Measurements from ENCODE around the gene TLE7.
A peak's percentile ranks its signal among the peaks of the same experiment; 100 is the strongest.

The TLE7 gene

DNA sequence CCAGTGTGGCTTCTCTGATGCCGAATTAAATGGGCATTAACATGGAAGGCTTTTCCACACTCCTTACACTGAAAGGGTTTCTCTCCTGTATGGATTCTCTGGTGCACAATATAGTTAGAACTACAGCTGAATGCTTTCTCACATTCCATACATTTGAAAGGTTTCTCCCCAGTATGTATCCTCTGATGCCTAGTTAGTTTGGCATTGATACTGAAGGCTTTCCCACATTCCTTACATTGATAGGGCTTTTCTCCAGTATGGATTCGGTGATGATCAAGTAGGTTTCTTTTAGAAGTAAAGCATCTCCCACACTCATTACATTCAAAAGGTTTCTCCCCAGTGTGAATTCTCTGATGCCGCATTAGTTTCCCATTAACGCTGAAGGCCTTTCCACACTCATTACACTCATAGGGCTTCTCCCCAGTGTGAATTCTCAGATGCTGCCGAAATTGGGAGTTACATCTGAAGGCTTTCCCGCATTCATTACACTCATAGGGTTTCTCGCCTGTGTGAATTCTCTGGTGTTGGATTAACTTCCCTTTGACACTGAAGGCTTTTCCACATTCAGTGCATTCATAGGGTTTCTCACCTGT is 6.5 kb upstream of the TLE7 start:
- DNase-seq, result no peak

DNA sequence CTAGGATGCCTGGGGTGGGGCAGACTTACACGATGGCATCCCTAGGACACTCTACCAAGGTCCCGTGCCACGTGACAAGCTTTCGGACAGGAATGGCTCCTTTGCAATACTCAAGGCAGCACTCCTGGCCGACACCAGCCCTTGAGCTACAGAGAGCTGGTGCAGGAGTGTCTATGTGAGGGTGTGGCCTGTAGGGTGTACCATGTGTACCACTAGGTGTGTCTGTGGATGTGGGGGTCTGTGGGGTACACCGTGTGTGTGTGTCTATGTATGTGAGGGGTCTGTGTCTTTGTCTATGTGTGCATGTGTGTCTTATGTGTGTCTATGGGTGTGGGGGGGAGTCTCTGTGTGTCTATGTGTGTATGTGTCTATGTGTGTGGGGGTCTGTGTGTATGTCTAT is 1.9 kb upstream of the TLE7 start:
- no peak for DNase-seq

DNA sequence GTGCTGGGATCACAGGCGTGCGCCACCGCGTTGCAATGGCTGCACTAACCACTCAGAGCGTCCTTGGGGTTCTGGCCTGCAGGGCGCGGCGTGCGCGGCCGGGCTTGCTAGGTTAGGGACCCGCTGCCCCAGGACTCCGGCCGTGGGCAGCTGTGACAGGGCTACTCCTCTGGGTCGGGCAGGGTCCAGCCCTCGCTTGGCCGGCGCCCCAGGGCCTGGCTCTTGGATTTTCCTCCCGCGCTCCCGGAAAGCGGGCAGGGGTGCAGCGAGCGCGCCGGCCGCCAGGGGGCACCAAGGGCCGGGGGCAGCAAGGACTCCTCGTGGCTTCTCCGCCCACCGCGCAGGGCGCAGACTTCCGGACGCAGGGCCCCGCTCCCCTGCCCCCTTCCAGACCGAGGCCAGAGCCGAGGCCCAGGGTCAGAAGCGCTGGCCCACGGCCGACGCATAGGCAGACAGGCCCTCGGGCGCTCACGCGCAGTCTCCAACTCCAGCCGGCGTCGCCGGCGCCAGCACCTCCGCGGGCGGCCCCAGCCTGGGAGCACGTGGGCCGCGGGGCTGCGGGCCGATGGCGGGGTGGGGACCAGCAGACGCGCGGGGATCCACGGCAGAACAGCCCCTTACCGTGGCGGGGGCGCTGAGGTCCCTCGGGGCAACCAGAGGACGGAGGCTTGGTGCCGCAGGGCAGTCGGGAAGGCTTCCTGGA is 355 bp downstream of the TLE7 start:
- DNase-seq, result no peak

DNA sequence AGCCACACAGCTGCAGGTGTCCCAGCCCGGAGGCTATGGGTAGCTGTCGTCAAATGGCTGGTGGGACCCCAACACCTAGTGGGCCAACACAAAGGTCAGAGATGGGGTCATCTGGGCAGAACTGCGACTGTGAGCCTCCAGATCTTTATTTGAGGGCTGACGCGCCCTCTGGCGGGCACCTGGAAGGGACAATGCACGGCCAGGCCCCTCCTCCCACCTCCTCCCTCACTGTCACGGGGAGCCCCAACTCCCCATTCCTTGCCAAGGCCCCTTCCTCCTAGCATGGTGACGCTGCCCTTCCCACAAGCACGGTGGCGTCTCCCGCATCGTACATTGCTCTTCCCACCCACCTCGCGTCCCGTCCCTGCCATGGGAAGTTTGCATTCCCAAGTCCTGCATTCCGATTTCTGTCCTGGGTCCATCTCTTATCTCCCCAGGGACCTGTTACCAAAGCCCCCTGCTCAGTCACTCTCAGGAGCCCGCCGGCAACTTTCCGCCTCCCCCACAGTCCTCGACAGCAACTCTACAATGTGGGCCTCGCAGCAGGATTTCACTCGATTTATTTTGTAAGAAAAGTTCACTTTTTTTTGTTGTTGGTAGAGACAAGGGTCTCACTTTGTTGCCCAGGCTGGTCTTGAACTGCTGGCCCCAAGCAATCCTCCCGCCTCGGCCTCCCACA is 1.0 kb downstream of the TLE7 start:
- DNase-seq, result no peak

DNA sequence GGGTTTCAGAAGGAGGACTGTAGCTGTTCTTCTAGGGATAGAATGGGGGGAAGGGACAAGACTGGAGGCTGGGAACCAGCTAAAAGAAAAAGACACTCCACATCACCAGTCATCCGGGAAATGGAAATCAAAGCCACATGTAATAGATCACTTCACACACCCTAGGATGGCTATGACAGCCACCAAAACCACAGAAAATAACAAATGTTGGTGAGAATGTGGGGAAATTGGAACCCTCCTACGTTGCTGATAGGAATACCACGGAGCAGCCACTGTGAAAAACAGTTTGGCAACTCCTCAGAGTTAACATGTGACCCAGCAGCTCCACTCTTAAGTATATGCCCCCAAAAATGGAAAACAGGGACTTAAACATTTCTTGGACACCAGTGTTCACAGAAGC is 2.3 kb downstream of the TLE7 start:
- DNase-seq, result peak; percentile 37

DNA sequence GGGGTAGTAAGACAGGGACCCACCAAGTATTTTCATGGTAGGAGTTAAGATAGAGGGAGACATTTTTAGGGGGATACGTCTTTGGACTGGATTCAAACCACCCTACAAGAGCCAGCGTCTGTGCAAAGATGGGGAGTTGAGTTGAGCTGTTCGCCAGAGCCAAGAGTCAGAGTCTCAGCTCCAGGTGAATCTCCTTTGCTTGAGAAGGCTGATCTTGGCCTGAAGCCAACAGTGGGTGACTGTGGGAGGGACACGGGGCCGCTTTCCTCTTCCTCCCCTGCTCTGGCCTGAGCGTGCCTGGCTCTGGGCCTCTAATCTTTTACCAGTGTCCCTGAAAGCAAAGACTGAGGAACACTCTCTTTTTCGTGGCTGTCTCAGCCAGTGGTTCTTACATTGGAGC is 5.4 kb downstream of the TLE7 start:
- no peak for DNase-seq

DNA sequence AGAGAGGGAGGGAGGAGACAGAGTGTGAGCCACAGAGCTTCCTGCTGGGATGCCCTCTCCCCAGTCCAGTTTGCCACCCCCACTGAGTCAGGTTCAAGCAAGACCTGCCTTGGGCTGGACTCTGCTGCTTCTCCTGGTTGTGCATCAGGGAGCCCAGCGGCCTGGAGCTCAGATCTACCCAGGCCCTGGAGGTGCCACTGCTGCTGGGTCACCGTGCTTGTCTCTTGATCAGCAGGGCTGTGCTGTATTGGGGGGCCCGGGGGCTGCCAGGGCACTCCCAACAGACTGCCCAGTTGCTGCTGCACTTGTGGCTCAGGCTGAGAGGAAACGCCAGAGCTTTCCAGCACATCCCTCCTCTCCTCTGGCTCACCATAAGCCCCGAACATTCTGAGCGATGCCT is 8.9 kb downstream of the TLE7 start:
- no peak for DNase-seq

DNA sequence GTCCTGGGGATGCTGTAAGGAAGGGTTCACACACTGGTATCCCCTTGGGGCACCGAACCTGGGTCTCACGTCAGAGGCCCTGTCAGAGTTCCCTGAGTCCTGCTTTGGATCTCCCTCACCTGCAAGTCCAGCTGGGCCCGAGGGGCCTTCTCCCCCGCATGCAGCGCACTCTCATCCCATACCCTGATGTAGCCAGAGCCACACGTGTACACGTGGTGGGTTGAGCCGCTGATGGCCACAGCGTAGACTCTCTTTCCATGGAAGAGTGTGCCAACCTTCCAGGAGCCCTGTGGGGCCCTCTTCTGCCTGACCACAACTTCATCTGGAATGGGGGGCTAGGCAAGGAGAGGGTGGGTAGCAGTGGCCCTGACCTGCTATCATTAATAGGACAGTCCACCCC is 9.9 kb downstream of the TLE7 start:
- no peak for DNase-seq

DNA sequence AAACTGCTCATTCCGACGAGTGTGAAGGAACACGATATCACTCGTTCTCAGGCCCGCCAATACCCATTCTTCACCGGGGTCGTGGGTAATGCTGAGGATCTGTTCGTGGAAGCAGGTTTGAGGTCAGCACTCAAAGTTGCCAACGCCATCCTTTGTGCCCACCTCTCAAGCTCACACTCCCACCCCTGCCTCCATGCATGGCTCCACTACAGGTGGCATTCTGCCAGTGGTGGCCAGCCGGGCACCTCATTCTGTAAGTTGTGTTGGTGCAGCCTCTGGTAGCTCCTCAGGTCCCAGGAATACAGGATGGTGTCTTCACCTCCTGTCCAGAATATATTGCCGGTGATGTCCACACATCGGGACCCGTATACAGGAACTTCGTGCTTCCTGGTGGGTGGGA is 10.7 kb downstream of the TLE7 start:
- DNase-seq, result no peak

DNA sequence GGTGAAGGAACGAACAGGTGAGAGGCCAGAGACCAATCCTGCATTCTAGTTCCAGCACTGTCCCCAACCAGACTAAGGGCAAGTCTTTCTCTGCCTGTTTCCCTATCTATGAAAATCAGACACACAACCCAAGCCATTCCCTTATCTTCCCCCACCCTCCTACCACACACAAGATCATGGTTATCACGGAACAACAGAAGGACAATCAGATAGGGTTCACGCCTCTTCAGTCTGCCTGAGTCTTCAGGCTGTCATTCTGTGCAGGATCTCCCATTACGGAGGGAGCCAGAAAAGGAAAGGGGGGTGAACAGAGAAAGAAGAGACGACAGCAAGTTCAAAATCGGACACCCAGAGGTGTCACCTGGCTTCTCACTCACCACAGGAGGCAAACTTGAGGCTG is 11.1 kb downstream of the TLE7 start:
- DNase-seq, result peak; percentile 84

DNA sequence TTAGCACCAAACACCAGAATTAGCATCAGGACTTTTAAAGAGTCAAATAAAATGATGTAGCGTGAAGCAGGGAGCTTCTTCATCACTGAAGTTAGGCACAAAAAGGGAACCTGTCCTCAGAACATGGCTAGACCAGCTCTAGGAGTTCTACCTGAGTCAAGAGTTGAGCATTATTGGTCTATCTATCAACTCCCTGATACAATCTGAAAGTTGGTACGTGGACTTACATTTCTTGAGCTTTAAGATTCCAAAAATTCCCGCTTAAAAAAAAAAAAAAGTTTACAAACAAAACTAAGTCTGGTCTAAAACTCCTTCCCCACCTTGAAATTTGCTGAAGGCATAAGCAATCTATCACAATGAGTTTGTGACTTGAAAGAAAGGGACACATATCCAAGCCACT is 12.3 kb downstream of the TLE7 start:
- DNase-seq, result no peak

DNA sequence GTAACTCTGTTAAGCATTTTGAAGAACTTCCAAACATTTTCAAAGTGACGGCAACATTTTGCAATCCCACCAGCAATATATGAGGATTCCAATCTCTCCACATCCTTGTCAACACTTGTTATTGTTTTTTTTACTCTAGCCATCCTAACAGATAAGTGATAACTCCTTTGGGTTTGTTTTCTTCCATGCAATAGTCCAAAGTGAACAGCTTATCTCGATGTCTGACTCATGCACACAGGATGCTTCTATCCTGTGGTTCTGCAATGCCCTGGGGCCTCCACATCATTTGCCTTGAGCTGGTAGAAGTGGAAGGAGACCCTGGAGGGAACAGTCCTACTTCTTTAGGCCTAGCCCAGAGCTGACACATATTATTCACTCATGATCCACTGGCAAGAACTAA is 13.0 kb downstream of the TLE7 start:
- no peak for DNase-seq

DNA sequence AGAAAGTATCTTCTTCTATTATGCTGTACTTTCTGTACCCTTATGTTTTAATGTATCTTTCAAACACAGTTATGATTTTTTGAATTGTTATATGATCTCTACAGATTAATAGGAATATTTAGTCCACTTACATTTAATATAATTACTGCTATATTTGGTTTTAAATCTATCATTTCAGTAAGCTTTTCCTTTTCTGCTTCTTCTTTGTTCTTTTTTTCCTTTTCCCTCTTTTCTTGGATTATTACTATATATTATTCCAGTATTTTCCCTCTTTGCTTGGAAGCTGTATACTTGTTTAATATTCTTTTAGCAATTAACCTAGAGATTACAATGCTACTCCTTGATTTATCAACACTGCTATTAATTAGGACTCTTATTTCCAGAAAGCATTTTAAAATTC is 13.5 kb downstream of the TLE7 start:
- DNase-seq, result no peak

DNA sequence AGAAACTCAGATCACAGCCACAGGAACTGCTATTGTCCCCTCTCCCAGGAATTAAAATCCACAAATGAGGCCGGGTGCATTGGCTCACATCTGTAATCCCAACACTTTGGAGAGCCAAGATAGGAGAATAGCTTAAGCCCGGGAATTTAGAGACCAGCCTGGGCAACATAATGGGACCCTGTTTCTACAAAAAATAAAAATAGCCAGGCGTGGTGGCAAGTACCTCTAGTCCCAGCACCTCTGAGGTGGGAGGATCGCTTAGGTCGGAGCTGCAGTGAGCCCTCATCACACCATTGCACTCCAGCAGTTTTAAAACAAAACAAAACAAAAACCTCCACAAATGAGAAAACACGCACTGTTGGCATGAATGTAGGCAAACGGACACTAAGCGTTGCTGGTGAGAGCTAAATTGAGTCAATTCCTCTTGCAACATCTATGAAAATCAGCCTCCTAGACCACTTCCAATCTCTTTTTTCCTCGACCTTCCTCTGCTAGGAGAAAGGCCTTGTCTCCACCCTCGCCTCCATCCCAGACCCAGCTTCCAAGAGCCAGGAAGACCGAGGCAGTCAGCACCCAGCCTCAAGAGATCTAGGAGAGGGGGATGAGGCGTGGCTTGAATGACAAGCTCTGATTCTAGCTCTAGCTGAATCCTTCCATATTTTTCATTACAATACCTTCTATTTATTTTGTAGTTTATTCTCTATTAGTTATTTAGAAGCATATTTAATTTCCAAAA is 14.8 kb downstream of the TLE7 start:
- no peak for DNase-seq

DNA sequence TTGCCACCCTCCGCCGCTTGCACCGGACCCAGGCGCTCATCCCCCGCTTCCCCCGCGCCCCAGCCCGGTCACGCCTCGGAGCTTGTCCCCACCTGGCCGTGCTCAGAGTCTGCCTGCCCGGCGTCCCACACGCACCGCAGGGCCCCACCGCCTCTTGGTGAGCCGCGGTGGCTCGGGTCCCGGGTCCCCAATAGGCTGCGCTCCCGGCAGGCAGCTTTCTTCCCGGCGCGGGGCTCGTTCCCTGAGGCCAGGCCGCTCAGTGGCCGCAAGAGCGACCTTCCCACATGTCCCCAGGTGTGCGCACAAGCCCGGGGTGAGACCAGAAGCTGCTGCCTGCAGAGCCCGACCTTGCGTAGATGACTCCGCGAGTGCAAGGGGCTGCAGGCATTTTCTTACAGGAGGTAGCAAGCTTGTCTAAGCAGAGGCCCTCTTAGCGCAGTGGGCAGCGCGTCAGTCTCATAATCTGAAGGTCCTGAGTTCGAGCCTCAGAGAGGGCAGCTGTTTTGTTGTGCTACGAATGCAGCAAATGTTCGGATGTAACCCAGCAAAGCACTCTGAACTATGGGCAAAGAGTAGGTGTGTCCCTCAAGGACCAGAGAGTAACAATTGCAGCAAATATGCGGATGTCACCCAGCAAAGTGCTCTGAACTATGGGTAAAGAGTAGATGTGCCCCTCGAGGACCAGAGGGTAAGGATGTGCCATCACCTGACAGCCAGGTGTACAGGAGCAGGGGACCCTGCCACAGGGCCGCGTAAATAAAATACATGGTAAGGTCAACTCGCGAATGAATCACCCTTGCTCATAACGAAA is 15.6 kb downstream of the TLE7 start:
- DNase-seq, result no peak

DNA sequence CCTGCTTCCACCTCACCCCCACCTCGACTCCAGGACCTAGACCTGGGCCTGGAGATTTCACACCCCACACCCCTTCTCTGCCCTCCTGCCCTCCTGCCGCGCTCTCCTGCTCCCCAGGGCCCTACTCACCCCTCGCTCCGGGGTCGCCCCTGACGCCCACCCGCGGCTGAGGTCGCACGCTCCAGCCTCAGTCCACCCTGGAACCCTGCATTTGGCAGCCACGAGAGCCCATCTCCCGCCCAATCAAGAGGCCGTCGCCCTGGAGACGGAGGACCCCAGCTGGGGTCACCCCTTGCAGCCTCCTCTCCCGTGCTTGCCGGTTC is 16.1 kb downstream of the TLE7 start:
- DNase-seq, result no peak

DNA sequence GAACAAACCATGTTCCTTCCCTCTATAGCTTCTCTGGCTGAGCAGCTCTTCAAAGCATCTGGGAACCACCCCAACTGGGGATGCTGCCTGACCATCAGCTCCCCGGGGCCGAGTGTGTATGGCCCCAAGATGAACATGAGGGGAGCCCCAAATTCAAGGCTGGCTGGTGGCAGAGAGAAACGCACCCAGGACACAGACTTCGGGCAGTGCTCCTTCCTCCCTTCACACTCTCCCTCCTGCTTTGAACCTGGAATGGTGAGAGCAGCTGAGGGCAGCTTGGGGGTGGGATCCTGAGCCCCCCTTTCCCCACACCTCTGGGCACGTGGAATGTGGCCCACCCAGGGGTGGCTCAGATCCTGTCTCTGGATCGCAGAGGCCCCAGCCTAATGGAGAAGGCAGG is 17.2 kb downstream of the TLE7 start:
- DNase-seq, result no peak

DNA sequence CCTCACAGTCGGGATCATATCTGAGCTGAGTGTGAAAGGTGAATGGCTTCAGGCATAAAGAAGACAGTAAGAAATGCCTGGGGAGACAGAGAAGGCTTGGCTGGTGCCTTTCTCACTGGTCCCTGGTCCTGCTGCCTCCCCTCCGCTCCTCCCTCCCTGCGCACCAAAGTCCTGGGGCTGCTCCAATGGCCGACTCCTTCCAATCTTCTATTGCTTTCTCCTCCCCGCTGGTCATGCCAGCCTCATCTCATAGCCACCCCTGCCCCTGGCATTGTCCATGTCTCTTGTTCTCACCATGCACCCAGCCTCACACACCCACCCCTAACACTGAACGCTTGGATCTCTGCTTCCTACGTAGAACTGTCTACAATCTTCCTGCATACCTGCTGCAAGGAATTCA is 18.0 kb downstream of the TLE7 start:
- DNase-seq, result no peak

DNA sequence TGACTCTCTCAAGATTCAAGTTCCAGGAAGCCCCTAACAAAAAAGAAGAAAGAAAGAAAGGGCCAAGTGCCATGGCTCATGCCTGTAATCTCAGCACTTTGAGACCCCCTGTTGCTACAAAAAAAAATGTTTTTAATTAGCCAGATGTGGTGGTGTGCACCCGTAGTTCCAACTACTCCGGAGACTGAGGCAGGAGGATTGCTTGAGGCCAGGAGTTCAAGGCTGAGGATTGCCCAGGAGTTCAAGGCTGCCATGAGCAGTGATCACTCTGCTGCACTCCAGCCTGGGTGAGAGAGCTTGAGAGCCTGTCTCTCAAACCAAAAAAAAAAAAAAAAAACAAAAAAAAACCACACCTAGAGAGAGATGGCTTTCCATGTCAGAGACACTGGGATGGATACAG is 18.8 kb downstream of the TLE7 start:
- DNase-seq, result no peak

DNA sequence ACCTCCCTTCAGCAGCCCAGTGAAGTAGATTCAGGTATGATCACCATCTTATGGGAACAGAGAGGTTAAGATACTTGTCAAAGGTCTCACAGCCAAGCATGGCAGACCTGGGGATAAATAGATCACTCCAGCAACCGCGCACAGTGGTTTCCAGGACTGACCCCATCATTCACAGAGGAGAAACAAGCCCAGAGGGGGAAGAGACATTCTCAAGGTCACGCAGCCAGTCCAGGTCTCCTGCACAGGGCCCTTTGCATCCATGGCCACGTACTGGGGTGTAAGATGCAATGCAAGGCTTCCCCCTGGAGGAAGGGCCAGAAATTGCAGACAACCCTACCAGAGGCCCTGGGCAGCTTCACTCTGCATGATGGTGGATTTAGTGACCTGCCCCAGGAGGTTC is 19.9 kb downstream of the TLE7 start:
- peak; percentile 58 for DNase-seq

DNA sequence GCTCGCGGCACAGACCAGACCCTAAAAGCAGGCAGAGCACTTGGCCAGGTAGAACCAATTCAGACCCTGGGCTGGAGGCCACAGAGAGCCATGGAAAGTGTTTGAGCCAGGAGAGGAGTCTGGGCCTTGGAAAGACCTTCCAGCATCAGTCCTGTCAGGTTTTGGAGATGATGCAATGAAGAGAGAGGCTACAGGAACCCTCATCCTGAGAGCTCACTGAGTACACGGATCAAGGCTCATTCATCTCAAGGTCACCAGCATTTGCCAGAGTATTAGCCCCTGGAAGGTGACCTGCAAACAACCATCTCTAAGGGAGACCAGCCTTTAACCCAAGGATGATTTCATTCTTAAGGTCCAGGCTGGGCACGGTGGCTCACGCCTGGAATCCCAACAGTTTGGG is 27.8 kb downstream of the TLE7 start:
- DNase-seq, result no peak

DNA sequence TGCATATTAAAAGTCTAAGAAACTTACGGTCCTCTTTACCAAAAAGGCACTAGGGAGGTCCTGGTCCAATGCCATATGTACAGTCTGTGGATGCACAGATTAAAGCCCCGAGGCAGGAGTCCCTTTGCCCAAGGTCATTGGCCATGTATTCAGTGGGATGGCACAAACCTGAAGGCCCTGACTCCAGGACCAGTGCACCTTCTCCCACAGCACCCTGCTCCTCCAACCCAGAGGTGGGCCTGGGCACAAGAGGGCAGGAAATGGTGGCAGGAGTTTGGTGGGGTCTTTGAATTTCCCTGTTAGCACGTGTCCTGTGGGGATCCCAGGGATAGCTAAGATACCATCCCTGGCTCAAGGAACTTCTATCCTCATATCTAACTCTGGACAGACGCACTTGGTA is 28.5 kb downstream of the TLE7 start:
- DNase-seq, result no peak

Measured in OCI-M1 (cell line).